GM23338 (cell line): ENCODE results near the gene VWA2. TPM values are rescaled to one million over a fixed set of nuclear protein-coding genes. Genes with fewer than 3 reads are reported as not detected.

Experiments
- ATAC-seq: fragments of 200-7000 bp; cut with Tn5 transposase; 3 replicates; pipeline ENCODE4 v1.9.1; 2020
- DNase-seq: peaks from one replicate; pipeline ENCODE4 v3.0.0-alpha.2; 2015; ENCODE audit warnings: low spot score
- H2AFZ ChIP-seq: fragments of 200-600 bp; sonication (generic); 2 replicates; pipeline ENCODE4 v1.8.0; 2016; ENCODE audit warnings: antibody characterized with exemption, mild to moderate bottlenecking, moderate library complexity
- H3F3A ChIP-seq: fragments of 200-600 bp; sonication (generic); replicated peaks from 2 replicates; pipeline ENCODE4 v1.8.0; 2017; ENCODE audit warnings: antibody characterized with exemption, mixed run types, low read depth
- H3K27ac ChIP-seq: fragments of 200-600 bp; sonication (generic); 2 replicates; pipeline ENCODE4 v1.6.1; 2016; ENCODE audit warnings: low read depth
- H3K27me3 ChIP-seq: fragments of 200-600 bp; sonication (generic); 2 replicates; pipeline ENCODE4 v1.8.0; 2016; ENCODE audit warnings: mild to moderate bottlenecking, mixed run types, moderate library complexity; ENCODE audit not compliant: insufficient read depth
- H3K36me3 ChIP-seq: fragments of 200-600 bp; sonication (generic); 2 replicates; pipeline ENCODE4 v1.8.0; 2016; ENCODE audit warnings: mild to moderate bottlenecking; ENCODE audit not compliant: insufficient read depth
- H3K4me1 ChIP-seq: fragments of 200-600 bp; sonication (generic); 2 replicates; pipeline ENCODE4 v1.8.0; 2016; ENCODE audit warnings: mild to moderate bottlenecking, moderate library complexity; ENCODE audit not compliant: insufficient read depth
- H3K4me2 ChIP-seq: fragments of 200-600 bp; sonication (generic); 2 replicates; pipeline ENCODE4 v1.7.1; 2017; ENCODE audit warnings: mixed run types
- H3K4me3 ChIP-seq: fragments of 200-600 bp; sonication (generic); 2 replicates; pipeline ENCODE4 v1.6.1; 2016; ENCODE audit warnings: mixed run types
- H3K79me2 ChIP-seq: fragments of 200-600 bp; sonication (generic); replicated peaks from 2 replicates; pipeline ENCODE4 v1.8.0; 2017; ENCODE audit warnings: mild to moderate bottlenecking; ENCODE audit not compliant: insufficient read depth
- H3K9me2 ChIP-seq: fragments of 200-600 bp; sonication (generic); 2 replicates; pipeline ENCODE4 v1.8.0; 2017; ENCODE audit not compliant: insufficient read depth
- H4K20me1 ChIP-seq: fragments of 200-600 bp; sonication (generic); replicated peaks from 2 replicates; pipeline ENCODE4 v1.8.0; 2017; ENCODE audit warnings: mild to moderate bottlenecking; ENCODE audit not compliant: insufficient read depth
- H3K27ac Mint-ChIP-seq: 2 replicates; pipeline ENCODE4 v1.8.0; 2020; ENCODE audit warnings: inconsistent platforms, mild to moderate bottlenecking, moderate library complexity, mixed read lengths
- H3K27me3 Mint-ChIP-seq: 3 replicates; pipeline ENCODE4 v1.8.0; 2022; ENCODE audit warnings: low read depth, mild to moderate bottlenecking, moderate library complexity, mixed read lengths, inconsistent platforms; ENCODE audit not compliant: insufficient read depth, poor library complexity
- H3K36me3 Mint-ChIP-seq: 3 replicates; pipeline ENCODE4 v1.8.0; 2021; ENCODE audit warnings: low read depth, mild to moderate bottlenecking, inconsistent platforms, moderate library complexity, mixed read lengths
- H3K4me1 Mint-ChIP-seq: 3 replicates; pipeline ENCODE4 v1.8.0; 2020; ENCODE audit warnings: mild to moderate bottlenecking, inconsistent platforms, mixed read lengths
- H3K4me3 Mint-ChIP-seq: 3 replicates; pipeline ENCODE4 v1.8.0; 2021; ENCODE audit warnings: moderate library complexity, mild to moderate bottlenecking, inconsistent platforms, mixed read lengths
- H3K9me3 Mint-ChIP-seq: 3 replicates; pipeline ENCODE4 v1.8.0; 2020; ENCODE audit warnings: moderate library complexity, mild to moderate bottlenecking, inconsistent platforms, mixed read lengths
- CREB1 ChIP-seq: fragments of 250-450 bp; sonication (Bioruptor Pico); IDR thresholded peaks from 2 replicates; pipeline ENCODE4 v1.5.0; 2020; ENCODE audit warnings: low read depth, mild to moderate bottlenecking, moderate library complexity
- EZH2 ChIP-seq: fragments of 200-600 bp; sonication (generic); IDR thresholded peaks from one replicate; pipeline ENCODE4 v1.8.0; 2017; ENCODE audit warnings: antibody characterized with exemption, mild to moderate bottlenecking, low read depth; ENCODE audit not compliant: unreplicated experiment
- EZH2phosphoT487 ChIP-seq: fragments of 200-600 bp; sonication (generic); IDR thresholded peaks from one replicate; pipeline ENCODE4 v1.8.1; 2018; ENCODE audit warnings: antibody characterized with exemption; ENCODE audit not compliant: unreplicated experiment
- JUNB ChIP-seq: IDR thresholded peaks from one replicate; pipeline ENCODE4 v1.6.1; 2016; ENCODE audit warnings: antibody characterized with exemption; ENCODE audit not compliant: unreplicated experiment
- NANOG ChIP-seq: IDR thresholded peaks from 2 replicates; pipeline ENCODE4 v1.6.1; 2016; ENCODE audit warnings: antibody characterized with exemption, borderline replicate concordance
- POLR2AphosphoS5 ChIP-seq: IDR thresholded peaks from 2 replicates; pipeline ENCODE4 v1.6.1; 2016; ENCODE audit warnings: antibody characterized with exemption, low read depth
- STAT1 ChIP-seq: IDR thresholded peaks from one replicate; pipeline ENCODE4 v1.6.1; 2016; ENCODE audit warnings: antibody characterized with exemption; ENCODE audit not compliant: unreplicated experiment
- ZNF114 ChIP-seq: fragments of 250-450 bp; sonication (Bioruptor Pico); IDR thresholded peaks from 2 replicates; pipeline ENCODE4 v1.5.0; 2020; ENCODE audit warnings: mild to moderate bottlenecking, moderate library complexity
- ZNF331 ChIP-seq: fragments of 250-450 bp; sonication (Bioruptor Pico); IDR thresholded peaks from 2 replicates; pipeline ENCODE4 v1.5.0; 2020; ENCODE audit warnings: low read depth, mild to moderate bottlenecking, moderate library complexity
- polyA plus RNA-seq: library from polyadenylated mRNA; unstranded; fragments of >200 nt; fragmentation: Nextera tagmentation; extraction: Ambion mirVana; gene quantifications from 2 replicates; pipeline ENCODE4 v1.2.1, GENCODE V29; 2016
- total RNA-seq: library from RNA; depleted of rRNA; stranded (reverse); fragments of >200 nt; shearing (Covaris generic); gene quantifications from 2 replicates; pipeline ENCODE4 v1.2.3, GENCODE V29; 2014
- TF ChIP-seq, protein P1 (sequence below), 2 experiments: fragments of 200-600 bp in 1 of 2; sonication (generic) in 1 of 2; conservative IDR thresholded peaks; 2 replicates each; pipeline versions ENCODE4 v1.5.1 to v1.6.1; 2016 to 2017; ENCODE audit warnings: antibody characterized with exemption in 2 of 2, low read depth in 2 of 2, mild to moderate bottlenecking in 2 of 2, moderate library complexity in 1 of 2
- TF ChIP-seq, protein P2 (sequence below): IDR thresholded peaks from one replicate; pipeline ENCODE4 v1.6.1; 2018; ENCODE audit warnings: antibody characterized with exemption; ENCODE audit not compliant: unreplicated experiment
- TF ChIP-seq, protein P3 (sequence below): IDR thresholded peaks from 2 replicates; pipeline ENCODE4 v1.6.1; 2016; ENCODE audit warnings: antibody characterized with exemption
- TF ChIP-seq, protein P4 (sequence below): fragments of 250-450 bp; sonication (Bioruptor Pico); IDR thresholded peaks from 2 replicates; pipeline ENCODE4 v1.5.0; 2020; ENCODE audit warnings: mild to moderate bottlenecking, moderate library complexity

The VWA2 gene
- total and polyA plus RNA-seq, 2 experiments from 2014 or later = 0.48 to 3.7 TPM

DNA sequence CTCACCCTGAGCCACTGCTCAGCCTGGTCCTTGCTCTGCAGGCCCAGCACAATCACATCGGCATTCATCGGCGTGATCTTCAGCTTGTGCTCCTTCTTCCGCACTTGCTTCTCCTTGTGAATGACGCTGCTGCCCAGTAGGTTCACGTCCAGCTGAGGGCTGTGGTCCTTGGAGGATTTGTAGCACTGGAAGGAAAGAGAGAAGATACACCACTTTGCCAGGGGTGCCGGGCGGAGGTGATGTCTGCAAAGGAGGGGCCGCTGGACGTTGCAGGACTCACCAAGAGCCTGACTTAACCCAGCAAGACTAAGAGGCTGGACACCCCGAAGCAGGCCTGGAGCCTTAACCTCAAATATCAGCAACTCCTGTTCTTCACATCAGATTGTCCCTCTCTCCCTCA, 74.8 kb downstream of the VWA2 start:
- Mint-ChIP-seq H3K27me3 (peaks cover 3% of the 10 kb centered on the region), H3K27ac (no peak overlapping the region), H3K4me1 (no peaks in the 10 kb centered on the region; the same call in 1 of the 3 replicates), H3K36me3 (no peaks in the 10 kb centered on the region), H3K4me3 (no peak overlapping the region), H3K9me3 (no peaks in the 10 kb centered on the region)
- Histone ChIP-seq H3K79me2 (no peaks in the 10 kb centered on the region), H3K27ac (no peak overlapping the region), H3K4me1 (no peaks in the 10 kb centered on the region), H3K36me3 (no peaks in the 10 kb centered on the region), H3K27me3 (no peaks in the 10 kb centered on the region), H3K4me3 (no peak overlapping the region), H4K20me1 (no peaks in the 10 kb centered on the region), H2AFZ (no peak overlapping the region), H3F3A (no peaks in the 10 kb centered on the region), H3K4me2 (no peak overlapping the region), H3K9me2 (no peaks in the 10 kb centered on the region)
- ATAC-seq (no peak), DNase-seq (no peak)
- no peak for TF ChIP-seq ZNF331 (CRISPR knock-in tag)
- no peak for TF ChIP-seq EZH2phosphoT487
- no peak for TF ChIP-seq CREB1 (CRISPR knock-in tag)
- TF ChIP-seq, protein P1, sequence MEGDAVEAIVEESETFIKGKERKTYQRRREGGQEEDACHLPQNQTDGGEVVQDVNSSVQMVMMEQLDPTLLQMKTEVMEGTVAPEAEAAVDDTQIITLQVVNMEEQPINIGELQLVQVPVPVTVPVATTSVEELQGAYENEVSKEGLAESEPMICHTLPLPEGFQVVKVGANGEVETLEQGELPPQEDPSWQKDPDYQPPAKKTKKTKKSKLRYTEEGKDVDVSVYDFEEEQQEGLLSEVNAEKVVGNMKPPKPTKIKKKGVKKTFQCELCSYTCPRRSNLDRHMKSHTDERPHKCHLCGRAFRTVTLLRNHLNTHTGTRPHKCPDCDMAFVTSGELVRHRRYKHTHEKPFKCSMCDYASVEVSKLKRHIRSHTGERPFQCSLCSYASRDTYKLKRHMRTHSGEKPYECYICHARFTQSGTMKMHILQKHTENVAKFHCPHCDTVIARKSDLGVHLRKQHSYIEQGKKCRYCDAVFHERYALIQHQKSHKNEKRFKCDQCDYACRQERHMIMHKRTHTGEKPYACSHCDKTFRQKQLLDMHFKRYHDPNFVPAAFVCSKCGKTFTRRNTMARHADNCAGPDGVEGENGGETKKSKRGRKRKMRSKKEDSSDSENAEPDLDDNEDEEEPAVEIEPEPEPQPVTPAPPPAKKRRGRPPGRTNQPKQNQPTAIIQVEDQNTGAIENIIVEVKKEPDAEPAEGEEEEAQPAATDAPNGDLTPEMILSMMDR (conservative IDR thresholded peaks at IDR 0.05; ENCODE audit: low read depth in 2 of 2) = no peak
- TF ChIP-seq, protein P2, sequence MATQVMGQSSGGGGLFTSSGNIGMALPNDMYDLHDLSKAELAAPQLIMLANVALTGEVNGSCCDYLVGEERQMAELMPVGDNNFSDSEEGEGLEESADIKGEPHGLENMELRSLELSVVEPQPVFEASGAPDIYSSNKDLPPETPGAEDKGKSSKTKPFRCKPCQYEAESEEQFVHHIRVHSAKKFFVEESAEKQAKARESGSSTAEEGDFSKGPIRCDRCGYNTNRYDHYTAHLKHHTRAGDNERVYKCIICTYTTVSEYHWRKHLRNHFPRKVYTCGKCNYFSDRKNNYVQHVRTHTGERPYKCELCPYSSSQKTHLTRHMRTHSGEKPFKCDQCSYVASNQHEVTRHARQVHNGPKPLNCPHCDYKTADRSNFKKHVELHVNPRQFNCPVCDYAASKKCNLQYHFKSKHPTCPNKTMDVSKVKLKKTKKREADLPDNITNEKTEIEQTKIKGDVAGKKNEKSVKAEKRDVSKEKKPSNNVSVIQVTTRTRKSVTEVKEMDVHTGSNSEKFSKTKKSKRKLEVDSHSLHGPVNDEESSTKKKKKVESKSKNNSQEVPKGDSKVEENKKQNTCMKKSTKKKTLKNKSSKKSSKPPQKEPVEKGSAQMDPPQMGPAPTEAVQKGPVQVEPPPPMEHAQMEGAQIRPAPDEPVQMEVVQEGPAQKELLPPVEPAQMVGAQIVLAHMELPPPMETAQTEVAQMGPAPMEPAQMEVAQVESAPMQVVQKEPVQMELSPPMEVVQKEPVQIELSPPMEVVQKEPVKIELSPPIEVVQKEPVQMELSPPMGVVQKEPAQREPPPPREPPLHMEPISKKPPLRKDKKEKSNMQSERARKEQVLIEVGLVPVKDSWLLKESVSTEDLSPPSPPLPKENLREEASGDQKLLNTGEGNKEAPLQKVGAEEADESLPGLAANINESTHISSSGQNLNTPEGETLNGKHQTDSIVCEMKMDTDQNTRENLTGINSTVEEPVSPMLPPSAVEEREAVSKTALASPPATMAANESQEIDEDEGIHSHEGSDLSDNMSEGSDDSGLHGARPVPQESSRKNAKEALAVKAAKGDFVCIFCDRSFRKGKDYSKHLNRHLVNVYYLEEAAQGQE = no peak
- TF ChIP-seq, protein P3, sequence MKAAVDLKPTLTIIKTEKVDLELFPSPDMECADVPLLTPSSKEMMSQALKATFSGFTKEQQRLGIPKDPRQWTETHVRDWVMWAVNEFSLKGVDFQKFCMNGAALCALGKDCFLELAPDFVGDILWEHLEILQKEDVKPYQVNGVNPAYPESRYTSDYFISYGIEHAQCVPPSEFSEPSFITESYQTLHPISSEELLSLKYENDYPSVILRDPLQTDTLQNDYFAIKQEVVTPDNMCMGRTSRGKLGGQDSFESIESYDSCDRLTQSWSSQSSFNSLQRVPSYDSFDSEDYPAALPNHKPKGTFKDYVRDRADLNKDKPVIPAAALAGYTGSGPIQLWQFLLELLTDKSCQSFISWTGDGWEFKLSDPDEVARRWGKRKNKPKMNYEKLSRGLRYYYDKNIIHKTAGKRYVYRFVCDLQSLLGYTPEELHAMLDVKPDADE = no peak
- TF ChIP-seq NANOG = no peak
- no peak for TF ChIP-seq POLR2AphosphoS5
- TF ChIP-seq JUNB = no peak
- no peak for TF ChIP-seq ZNF114 (CRISPR knock-in tag)
- TF ChIP-seq, protein P4, sequence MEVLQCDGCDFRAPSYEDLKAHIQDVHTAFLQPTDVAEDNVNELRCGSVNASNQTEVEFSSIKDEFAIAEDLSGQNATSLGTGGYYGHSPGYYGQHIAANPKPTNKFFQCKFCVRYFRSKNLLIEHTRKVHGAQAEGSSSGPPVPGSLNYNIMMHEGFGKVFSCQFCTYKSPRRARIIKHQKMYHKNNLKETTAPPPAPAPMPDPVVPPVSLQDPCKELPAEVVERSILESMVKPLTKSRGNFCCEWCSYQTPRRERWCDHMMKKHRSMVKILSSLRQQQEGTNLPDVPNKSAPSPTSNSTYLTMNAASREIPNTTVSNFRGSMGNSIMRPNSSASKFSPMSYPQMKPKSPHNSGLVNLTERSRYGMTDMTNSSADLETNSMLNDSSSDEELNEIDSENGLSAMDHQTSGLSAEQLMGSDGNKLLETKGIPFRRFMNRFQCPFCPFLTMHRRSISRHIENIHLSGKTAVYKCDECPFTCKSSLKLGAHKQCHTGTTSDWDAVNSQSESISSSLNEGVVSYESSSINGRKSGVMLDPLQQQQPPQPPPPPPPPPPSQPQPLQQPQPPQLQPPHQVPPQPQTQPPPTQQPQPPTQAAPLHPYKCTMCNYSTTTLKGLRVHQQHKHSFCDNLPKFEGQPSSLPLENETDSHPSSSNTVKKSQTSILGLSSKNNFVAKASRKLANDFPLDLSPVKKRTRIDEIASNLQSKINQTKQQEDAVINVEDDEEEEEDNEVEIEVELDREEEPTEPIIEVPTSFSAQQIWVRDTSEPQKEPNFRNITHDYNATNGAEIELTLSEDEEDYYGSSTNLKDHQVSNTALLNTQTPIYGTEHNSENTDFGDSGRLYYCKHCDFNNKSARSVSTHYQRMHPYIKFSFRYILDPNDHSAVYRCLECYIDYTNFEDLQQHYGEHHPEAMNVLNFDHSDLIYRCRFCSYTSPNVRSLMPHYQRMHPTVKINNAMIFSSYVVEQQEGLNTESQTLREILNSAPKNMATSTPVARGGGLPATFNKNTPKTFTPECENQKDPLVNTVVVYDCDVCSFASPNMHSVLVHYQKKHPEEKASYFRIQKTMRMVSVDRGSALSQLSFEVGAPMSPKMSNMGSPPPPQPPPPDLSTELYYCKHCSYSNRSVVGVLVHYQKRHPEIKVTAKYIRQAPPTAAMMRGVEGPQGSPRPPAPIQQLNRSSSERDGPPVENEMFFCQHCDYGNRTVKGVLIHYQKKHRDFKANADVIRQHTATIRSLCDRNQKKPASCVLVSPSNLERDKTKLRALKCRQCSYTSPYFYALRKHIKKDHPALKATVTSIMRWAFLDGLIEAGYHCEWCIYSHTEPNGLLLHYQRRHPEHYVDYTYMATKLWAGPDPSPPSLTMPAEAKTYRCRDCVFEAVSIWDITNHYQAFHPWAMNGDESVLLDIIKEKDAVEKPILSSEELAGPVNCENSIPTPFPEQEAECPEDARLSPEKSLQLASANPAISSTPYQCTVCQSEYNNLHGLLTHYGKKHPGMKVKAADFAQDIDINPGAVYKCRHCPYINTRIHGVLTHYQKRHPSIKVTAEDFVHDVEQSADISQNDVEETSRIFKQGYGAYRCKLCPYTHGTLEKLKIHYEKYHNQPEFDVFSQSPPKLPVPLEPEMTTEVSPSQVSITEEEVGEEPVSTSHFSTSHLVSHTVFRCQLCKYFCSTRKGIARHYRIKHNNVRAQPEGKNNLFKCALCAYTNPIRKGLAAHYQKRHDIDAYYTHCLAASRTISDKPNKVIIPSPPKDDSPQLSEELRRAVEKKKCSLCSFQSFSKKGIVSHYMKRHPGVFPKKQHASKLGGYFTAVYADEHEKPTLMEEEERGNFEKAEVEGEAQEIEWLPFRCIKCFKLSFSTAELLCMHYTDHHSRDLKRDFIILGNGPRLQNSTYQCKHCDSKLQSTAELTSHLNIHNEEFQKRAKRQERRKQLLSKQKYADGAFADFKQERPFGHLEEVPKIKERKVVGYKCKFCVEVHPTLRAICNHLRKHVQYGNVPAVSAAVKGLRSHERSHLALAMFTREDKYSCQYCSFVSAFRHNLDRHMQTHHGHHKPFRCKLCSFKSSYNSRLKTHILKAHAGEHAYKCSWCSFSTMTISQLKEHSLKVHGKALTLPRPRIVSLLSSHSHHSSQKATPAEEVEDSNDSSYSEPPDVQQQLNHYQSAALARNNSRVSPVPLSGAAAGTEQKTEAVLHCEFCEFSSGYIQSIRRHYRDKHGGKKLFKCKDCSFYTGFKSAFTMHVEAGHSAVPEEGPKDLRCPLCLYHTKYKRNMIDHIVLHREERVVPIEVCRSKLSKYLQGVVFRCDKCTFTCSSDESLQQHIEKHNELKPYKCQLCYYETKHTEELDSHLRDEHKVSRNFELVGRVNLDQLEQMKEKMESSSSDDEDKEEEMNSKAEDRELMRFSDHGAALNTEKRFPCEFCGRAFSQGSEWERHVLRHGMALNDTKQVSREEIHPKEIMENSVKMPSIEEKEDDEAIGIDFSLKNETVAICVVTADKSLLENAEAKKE (CRISPR knock-in tag) = no peak
- TF ChIP-seq EZH2 = no peak
- TF ChIP-seq STAT1 = no peak
